Right renal pelvis (tissue), 4 donors: ENCODE measurements around the gene PIP5KL1. TPM values are rescaled to one million over a fixed set of nuclear protein-coding genes. Genes with fewer than 3 reads are reported as not detected.

Source experiments
- DNase-seq, 4 donors: peaks; one replicate each; pipeline ENCODE4 v3.0.0-alpha.2; 2013; ENCODE audit warnings: low read depth in 4 of 4, low spot score in 3 of 4, missing footprints in 1 of 4
- polyA plus RNA-seq, 4 donors: library from polyadenylated mRNA; unstranded; fragments of 120-200 nt; gene quantifications; one replicate each; pipeline ENCODE4 v1.2.1, GENCODE V29; 2013; ENCODE audit not compliant: insufficient read length in 4 of 4

PIP5KL1 gene
- polyA plus RNA-seq, 4 donors: 1.0 to 2.3 (median 2.1) TPM

- DNase-seq: no peak
These were observed 54.4 kb downstream of the PIP5KL1 start for GRCh38 chr9:127876026-127876763.

GRCh38 chr9:127875306-127875966 is 55.1 kb downstream of the PIP5KL1 start:
- no peak for DNase-seq

- DNase-seq: no peak
These were observed 56.0 kb downstream of the PIP5KL1 start for GRCh38 chr9:127874301-127875221.

- no peak for DNase-seq
These were observed 56.7 kb downstream of the PIP5KL1 start for GRCh38 chr9:127873886-127874285.

DNA sequence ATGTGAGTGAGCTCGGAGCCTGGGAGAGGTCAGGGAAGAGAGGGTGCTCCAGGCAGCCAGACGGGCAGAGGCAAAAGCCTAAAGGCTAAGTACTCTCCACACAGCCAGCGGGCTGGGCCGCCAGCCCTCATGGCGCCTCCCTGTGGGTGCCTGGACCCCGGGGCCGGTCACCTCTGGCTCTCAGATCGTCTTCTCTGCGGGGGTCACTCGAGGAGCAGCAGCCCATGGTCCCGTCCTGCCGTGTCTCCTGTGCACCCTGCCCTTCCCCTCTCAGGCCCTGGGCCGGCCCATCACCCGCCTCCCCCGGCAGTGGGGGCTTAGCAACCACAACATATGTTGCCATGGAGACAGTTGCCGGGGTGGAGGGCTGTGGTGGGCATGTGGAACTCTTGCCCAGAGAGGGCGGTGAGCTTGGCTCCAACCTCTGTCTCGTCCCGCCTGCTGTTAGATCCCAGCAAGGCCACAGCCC is 57.3 kb downstream of the PIP5KL1 start:
- no peak for DNase-seq

DNA sequence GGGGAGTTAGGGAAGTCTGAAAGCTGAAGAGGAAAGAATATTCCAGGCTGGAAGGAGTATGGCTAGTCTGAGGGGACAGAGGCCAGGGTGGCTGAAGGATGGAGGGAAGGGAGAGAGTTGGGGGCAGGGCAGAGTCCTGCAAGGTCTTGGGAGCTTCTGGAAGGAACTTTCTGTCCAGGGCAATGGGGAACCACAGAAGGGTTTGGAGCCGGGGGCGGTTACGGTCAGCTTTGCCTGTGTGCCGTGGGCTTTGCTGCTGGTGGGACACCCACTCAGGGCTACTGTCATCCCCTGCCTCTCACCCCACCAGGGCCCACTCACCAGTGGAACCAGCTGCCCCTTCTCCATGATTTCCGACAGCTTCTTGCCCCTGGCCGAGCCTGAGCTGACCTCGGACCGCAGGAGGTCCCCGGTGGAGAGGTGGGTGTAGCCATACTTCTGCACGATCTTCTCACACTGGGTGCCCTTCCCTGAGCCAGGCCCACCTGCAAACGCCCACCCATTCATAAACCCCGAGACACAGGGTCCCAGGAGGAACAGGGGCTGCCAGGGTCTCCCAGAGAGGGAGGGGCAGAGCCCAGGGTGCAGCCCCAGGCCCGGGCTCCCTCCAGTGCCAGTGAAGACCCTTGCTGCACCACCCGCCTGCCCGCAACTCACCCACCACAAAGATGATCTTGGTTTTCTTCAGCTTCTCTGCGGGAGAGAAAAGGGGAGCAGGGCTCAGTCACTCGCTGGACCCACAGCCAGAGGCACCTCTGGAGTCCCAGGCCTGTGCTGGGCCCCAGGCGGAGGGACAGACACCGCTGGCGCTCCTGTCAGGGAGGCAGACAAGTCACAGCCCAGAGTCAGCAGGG is 58.0 kb downstream of the PIP5KL1 start:
- DNase-seq: no peak

- DNase-seq: no peak
These were observed 59.0 kb downstream of the PIP5KL1 start for GRCh38 chr9:127871531-127871930.

- DNase-seq: no peak
These were observed 59.7 kb downstream of the PIP5KL1 start for GRCh38 chr9:127870887-127871286.

Other genes with a start within 250 kb of the PIP5KL1 start
- gene CFAP157, start 223.8 kb downstream of the PIP5KL1 start, polyA plus RNA-seq: 1 to 10 TPM; 3.8 to 5.7 (median 4.8) TPM
- gene PTRH1, start 215.1 kb downstream of the PIP5KL1 start, polyA plus RNA-seq: 10 to 100 TPM in 1 of 4 donors, 1 to 10 TPM in 3; 8.9 to 16.3 (median 9.5) TPM
- under 1 TPM; 0.12 to 0.24 (median 0.17) TPM for gene TTC16, start 214.7 kb downstream of the PIP5KL1 start, polyA plus RNA-seq
- 10 to 100 TPM; 12.4 to 19.1 (median 16.6) TPM for gene TOR2A, start 195.5 kb downstream of the PIP5KL1 start, polyA plus RNA-seq
- 10 to 100 TPM; 15.1 to 18.6 (median 16.1) TPM for gene SH2D3C, start 152.1 kb downstream of the PIP5KL1 start, polyA plus RNA-seq
- 10 to 100 TPM; 64.6 to 83.1 (median 70.5) TPM for gene CDK9, start 144.7 kb downstream of the PIP5KL1 start, polyA plus RNA-seq
- 10 to 100 TPM; 41.5 to 46.2 (median 42.6) TPM for gene FPGS, start 127.9 kb downstream of the PIP5KL1 start, polyA plus RNA-seq
- gene ENG, start 76.1 kb downstream of the PIP5KL1 start, polyA plus RNA-seq: 10 to 100 TPM; 80.0 to 96.4 (median 94.8) TPM
- 10 to 100 TPM; 40.7 to 53.8 (median 45.1) TPM for gene AK1, start 53.1 kb downstream of the PIP5KL1 start, polyA plus RNA-seq
- 10 to 100 TPM; 44.5 to 49.1 (median 46.9) TPM for gene ST6GALNAC6, start 31.2 kb downstream of the PIP5KL1 start, polyA plus RNA-seq
- gene ST6GALNAC4, start 13.7 kb downstream of the PIP5KL1 start, polyA plus RNA-seq: 10 to 100 TPM; 11.3 to 15.6 (median 12.6) TPM
- 10 to 100 TPM; 36.0 to 38.2 (median 36.9) TPM for gene DPM2, start 7.1 kb upstream of the PIP5KL1 start, polyA plus RNA-seq
- gene EEIG1, start 50.2 kb upstream of the PIP5KL1 start, polyA plus RNA-seq: 10 to 100 TPM; 32.1 to 45.7 (median 37.3) TPM
- 10 to 100 TPM; 11.2 to 13.0 (median 12.0) TPM for gene NAIF1, start 136.5 kb upstream of the PIP5KL1 start, polyA plus RNA-seq
- gene SLC25A25, start 137.5 kb upstream of the PIP5KL1 start, polyA plus RNA-seq: 10 to 100 TPM; 13.6 to 15.0 (median 14.4) TPM
- gene PTGES2, start 197.0 kb upstream of the PIP5KL1 start, polyA plus RNA-seq: 10 to 100 TPM; 40.7 to 66.7 (median 44.3) TPM
- 1 to 10 TPM in 2 of 4 donors, under 1 TPM in 2; 0.43 to 1.9 (median 0.89) TPM for gene LCN2, start 218.7 kb upstream of the PIP5KL1 start, polyA plus RNA-seq
- gene BBLN, start 229.5 kb upstream of the PIP5KL1 start, polyA plus RNA-seq: 10 to 100 TPM; 42.3 to 62.6 (median 45.8) TPM